ENCODE data around the gene CNN2. TPM values are rescaled to one million over a fixed set of nuclear protein-coding genes. Genes with fewer than 3 reads are reported as not detected.

CNN2 gene
- total RNA-seq, 1 experiment from 2014 or later = 194 TPM

- no peaks in the 10 kb centered on the region for H3K9me3 ChIP-seq
- CTCF ChIA-PET = no interaction called here
- Mint-ChIP-seq H3K27ac (ENCODE audit: unreplicated experiment) (no peak overlapping the region), H3K9me3 (ENCODE audit: unreplicated experiment) (no peaks in the 10 kb centered on the region), H3K36me3 (ENCODE audit: insufficient read depth, unreplicated experiment) (peaks cover 74% of the 10 kb centered on the region), H3K4me1 (ENCODE audit: low read depth, unreplicated experiment) (no peaks in the 10 kb centered on the region), H3K4me3 (ENCODE audit: unreplicated experiment) (no peak overlapping the region), H3K27me3 (ENCODE audit: insufficient read depth, unreplicated experiment) (peaks cover 8% of the 10 kb centered on the region)
- peaks cover 3% of the 10 kb centered on the region for H3K36me3 ChIP-seq (ENCODE audit: control insufficient read depth, insufficient read depth, low read length)
- TF ChIP-seq, protein P1, sequence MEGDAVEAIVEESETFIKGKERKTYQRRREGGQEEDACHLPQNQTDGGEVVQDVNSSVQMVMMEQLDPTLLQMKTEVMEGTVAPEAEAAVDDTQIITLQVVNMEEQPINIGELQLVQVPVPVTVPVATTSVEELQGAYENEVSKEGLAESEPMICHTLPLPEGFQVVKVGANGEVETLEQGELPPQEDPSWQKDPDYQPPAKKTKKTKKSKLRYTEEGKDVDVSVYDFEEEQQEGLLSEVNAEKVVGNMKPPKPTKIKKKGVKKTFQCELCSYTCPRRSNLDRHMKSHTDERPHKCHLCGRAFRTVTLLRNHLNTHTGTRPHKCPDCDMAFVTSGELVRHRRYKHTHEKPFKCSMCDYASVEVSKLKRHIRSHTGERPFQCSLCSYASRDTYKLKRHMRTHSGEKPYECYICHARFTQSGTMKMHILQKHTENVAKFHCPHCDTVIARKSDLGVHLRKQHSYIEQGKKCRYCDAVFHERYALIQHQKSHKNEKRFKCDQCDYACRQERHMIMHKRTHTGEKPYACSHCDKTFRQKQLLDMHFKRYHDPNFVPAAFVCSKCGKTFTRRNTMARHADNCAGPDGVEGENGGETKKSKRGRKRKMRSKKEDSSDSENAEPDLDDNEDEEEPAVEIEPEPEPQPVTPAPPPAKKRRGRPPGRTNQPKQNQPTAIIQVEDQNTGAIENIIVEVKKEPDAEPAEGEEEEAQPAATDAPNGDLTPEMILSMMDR (IDR thresholded peaks at IDR 0.05; ENCODE audit: insufficient read depth in 1 of 2, low read depth in 1 of 2, low read length in 1 of 2, severe bottlenecking in 1 of 2, unreplicated experiment in 1 of 2) = no peak
- H3K4me1 ChIP-seq = peaks cover 42% of the 10 kb centered on the region
- no peak overlapping the region for H3K4me3 ChIP-seq (ENCODE audit: low read depth, low read length)
- H3K27me3 ChIP-seq (replicated peaks; ENCODE audit: control insufficient read depth, insufficient read depth, low read length) = peaks cover 2% of the 10 kb centered on the region; the same call in 1 of the 2 replicates
- no peak for DNase-seq
- intact Hi-C loops (cut with micrococcal nuclease; ENCODE audit: unreplicated experiment) = no loop called here
- BruUV-seq (replicated peaks) = no TSS peak
- POLR2A ChIA-PET = no interaction called here
Observed at GRCh38 chr19:994516-994915, 31.9 kb upstream of the CNN2 start.

DNA sequence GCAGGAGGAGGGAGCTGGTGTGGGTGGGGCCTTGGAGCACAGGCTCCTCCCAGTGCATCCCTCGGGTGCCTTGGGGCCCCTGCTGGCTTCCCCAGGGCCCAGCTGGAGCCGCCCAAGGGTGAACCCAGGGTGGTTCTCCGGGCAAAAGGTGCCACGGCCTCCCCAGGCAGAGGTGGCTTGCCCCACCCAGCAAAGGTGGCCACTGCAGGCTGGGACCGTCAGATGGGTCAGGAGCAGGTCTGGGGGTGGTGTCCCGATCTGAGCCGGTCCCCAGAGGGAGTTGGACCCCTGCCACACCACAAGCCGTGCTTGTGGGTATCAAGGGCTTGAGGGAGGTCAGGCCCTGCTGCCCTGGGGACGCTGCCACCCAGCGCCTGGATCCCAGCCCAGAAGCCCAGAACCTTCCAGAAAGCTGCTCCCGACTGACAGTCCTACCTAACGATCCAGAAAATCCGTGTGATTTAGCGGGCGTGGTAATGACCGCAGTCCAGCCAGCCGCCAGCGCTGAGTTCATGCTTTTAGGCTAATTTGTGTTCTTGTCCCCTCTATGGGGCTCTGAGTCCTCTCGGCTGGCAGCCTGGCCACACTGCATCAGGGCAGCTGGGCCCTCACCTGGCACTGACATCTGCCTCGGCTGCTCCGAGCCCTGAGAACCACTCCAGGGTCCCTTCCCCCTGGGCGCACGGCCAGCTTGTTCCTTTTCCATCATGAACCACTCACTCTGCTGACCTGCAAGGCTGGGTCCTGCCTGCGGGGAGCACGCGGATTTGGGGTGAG is 31.2 kb upstream of the CNN2 start:
- H3K36me3 ChIP-seq (ENCODE audit: control insufficient read depth, insufficient read depth, low read length) = peaks cover 3% of the 10 kb centered on the region
- ChIA-PET POLR2A (interaction anchor here (0.9 to 2.1 kb wide), 2 partner anchors 11 to 96 kb away, joined by 3 to 6 read pairs; partner anchors contain the start of gene WDR18), CTCF (interaction anchor here (0.6 to 1.7 kb wide), 2 partner anchors 11 to 42 kb away, joined by 3 to 4 read pairs; partner anchors contain the start of gene WDR18)
- H3K27me3 ChIP-seq (replicated peaks; ENCODE audit: control insufficient read depth, insufficient read depth, low read length) = peaks cover 2% of the 10 kb centered on the region; the same call in 1 of the 2 replicates
- peaks cover 42% of the 10 kb centered on the region for H3K4me1 ChIP-seq
- no peak for DNase-seq
- intact Hi-C loops (cut with micrococcal nuclease; ENCODE audit: unreplicated experiment) = no loop called here
- peaks cover 8% of the 10 kb centered on the region for H3K27me3 Mint-ChIP-seq (ENCODE audit: insufficient read depth, unreplicated experiment)
- no peak overlapping the region for H3K27ac Mint-ChIP-seq (ENCODE audit: unreplicated experiment)
- TF ChIP-seq, protein P1 (IDR thresholded peaks at IDR 0.05; ENCODE audit: insufficient read depth in 1 of 2, low read depth in 1 of 2, low read length in 1 of 2, severe bottlenecking in 1 of 2, unreplicated experiment in 1 of 2) = no peak
- no peak overlapping the region for H3K4me3 ChIP-seq (ENCODE audit: low read depth, low read length)
- no peak overlapping the region for H3K4me3 Mint-ChIP-seq (ENCODE audit: unreplicated experiment)
- no peaks in the 10 kb centered on the region for H3K4me1 Mint-ChIP-seq (ENCODE audit: low read depth, unreplicated experiment)
- H3K9me3 Mint-ChIP-seq (ENCODE audit: unreplicated experiment) = no peaks in the 10 kb centered on the region
- BruUV-seq (replicated peaks) = TSS peak; percentile 7
- H3K9me3 ChIP-seq = no peaks in the 10 kb centered on the region
- peaks cover 66% of the 10 kb centered on the region for H3K36me3 Mint-ChIP-seq (ENCODE audit: insufficient read depth, unreplicated experiment)

DNA sequence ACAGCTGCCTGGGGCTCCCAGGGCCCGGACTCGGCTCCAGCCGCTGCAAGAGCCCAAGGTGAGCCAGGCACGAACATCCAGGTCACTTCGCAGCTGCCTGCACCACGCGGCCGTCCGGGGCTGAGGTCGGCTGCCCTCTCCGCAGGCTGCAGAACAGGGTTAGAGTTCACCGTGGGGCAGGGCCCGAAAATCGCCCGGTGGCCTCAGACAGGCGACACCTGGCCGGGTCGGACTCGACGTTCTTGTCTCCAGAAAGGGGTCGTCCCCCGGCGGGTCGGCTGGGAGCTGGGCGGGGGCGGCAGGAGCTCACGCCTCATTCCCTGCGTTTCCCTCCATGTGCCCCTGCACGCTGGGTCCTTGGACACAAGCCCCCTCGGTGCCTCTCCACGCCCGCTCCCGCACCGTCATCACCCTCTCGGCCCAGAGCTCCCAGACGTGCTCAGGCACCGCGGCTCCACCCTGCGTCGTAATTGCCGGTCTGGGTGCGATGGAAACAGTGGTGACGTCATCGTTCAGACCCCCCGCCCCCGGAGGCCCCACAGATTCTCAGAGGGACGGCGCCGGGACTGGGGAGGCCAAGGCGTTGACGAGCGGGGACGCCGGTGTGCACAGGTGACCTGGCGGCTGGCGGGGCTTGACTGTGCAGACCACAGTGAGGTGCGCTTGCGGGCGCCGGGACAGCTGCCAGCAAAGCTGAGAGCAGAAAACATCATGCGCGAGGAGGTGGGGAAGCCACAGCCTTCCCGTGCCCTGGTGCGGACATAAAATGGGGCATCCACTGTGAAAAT is 30.2 kb upstream of the CNN2 start:
- no peak overlapping the region for H3K27ac Mint-ChIP-seq (ENCODE audit: unreplicated experiment)
- intact Hi-C loops (cut with micrococcal nuclease; ENCODE audit: unreplicated experiment) = no loop called here
- BruUV-seq (replicated peaks) = no TSS peak

More for the DNA sequence above, 30.2 kb upstream of the CNN2 start:
- CTCF ChIA-PET = interaction anchor here (0.6 to 1.7 kb wide), 2 partner anchors 12 to 43 kb away, joined by 3 to 4 read pairs; partner anchors contain the start of gene WDR18
- Histone ChIP-seq H3K4me1 (peaks cover 45% of the 10 kb centered on the region), H3K4me3 (ENCODE audit: low read depth, low read length) (peak overlapping the region; percentile 31), H3K27me3 (replicated peaks; ENCODE audit: control insufficient read depth, insufficient read depth, low read length) (peaks cover 2% of the 10 kb centered on the region; the same call in 1 of the 2 replicates), H3K9me3 (no peaks in the 10 kb centered on the region), H3K36me3 (ENCODE audit: control insufficient read depth, insufficient read depth, low read length) (peaks cover 2% of the 10 kb centered on the region)
- no peaks in the 10 kb centered on the region for H3K9me3 Mint-ChIP-seq (ENCODE audit: unreplicated experiment)
- H3K4me1 Mint-ChIP-seq (ENCODE audit: low read depth, unreplicated experiment) = no peaks in the 10 kb centered on the region
- H3K27me3 Mint-ChIP-seq (ENCODE audit: insufficient read depth, unreplicated experiment) = peaks cover 10% of the 10 kb centered on the region
- TF ChIP-seq, protein P1 (IDR thresholded peaks at IDR 0.05; ENCODE audit: insufficient read depth in 1 of 2, low read depth in 1 of 2, low read length in 1 of 2, severe bottlenecking in 1 of 2, unreplicated experiment in 1 of 2) = no peak
- H3K4me3 Mint-ChIP-seq (ENCODE audit: unreplicated experiment) = peak overlapping the region; percentile 69
- POLR2A ChIA-PET = interaction anchor here (0.9 to 2.1 kb wide), 2 partner anchors 12 to 95 kb away, joined by 3 to 6 read pairs; partner anchors contain the start of gene WDR18
- H3K36me3 Mint-ChIP-seq (ENCODE audit: insufficient read depth, unreplicated experiment) = peaks cover 57% of the 10 kb centered on the region
- DNase-seq = peak; percentile 58 to 71
